ENCODE measurements around the gene RAB9A.
A peak's percentile ranks its signal among the peaks of the same experiment; 100 is the strongest.
"Not testable (repeated sequence)": the region's sequence is repeated elsewhere in the genome, so short reads cannot be mapped to it uniquely, and the experiment has no call there.

The RAB9A gene

GRCh38 chrX:13730523-13730922 lies 41.6 kb downstream of the RAB9A start:
- peaks cover 22% of the 10 kb centered on the region for H3K36me3 ChIP-seq (ENCODE audit: insufficient read depth, low read length)
- H4K20me1 ChIP-seq (ENCODE audit: insufficient read depth, low read length); H3F3A ChIP-seq (ENCODE audit: insufficient read depth, low read length); H2AFZ ChIP-seq (ENCODE audit: low read length); H3K4me2 ChIP-seq (ENCODE audit: low read length); H3K9ac ChIP-seq (ENCODE audit: low read length); H3K9me2 ChIP-seq (ENCODE audit: low read depth, low read length); H3K27ac ChIP-seq (ENCODE audit: low read depth, low read length, poor library complexity, severe bottlenecking); H3K9me3 ChIP-seq (ENCODE audit: low read length); H3K4me3 ChIP-seq (ENCODE audit: low read depth, low read length, poor library complexity, severe bottlenecking); H3K27me3 ChIP-seq (ENCODE audit: insufficient read depth, low read length): not testable (repeated sequence)
- H3K79me2 ChIP-seq (ENCODE audit: insufficient read depth, low read length), result peaks cover 33% of the 10 kb centered on the region
- H3K4me1 ChIP-seq (ENCODE audit: insufficient read depth, low read length, severe bottlenecking), result peaks cover 26% of the 10 kb centered on the region

- no peaks in the 10 kb centered on the region for H4K20me1 ChIP-seq (ENCODE audit: insufficient read depth, low read length)
- peak overlapping the region; percentile 93 for H3K4me2 ChIP-seq (ENCODE audit: low read length)
- H3K4me3 ChIP-seq (ENCODE audit: low read depth, low read length, poor library complexity, severe bottlenecking), result peak overlapping the region; percentile 77
- no peaks in the 10 kb centered on the region for H3F3A ChIP-seq (ENCODE audit: insufficient read depth, low read length)
- peaks cover 25% of the 10 kb centered on the region for H3K36me3 ChIP-seq (ENCODE audit: insufficient read depth, low read length)
- peak overlapping the region; percentile 98 for H3K27ac ChIP-seq (ENCODE audit: low read depth, low read length, poor library complexity, severe bottlenecking)
- no peak for TF ChIP-seq CTCF (IDR thresholded peaks at IDR 0.05; ENCODE audit: low read length)
- no peak for TF ChIP-seq EZH2 (IDR thresholded peaks at IDR 0.05; ENCODE audit: borderline replicate concordance, low read length)
- no peaks in the 10 kb centered on the region for H3K9me2 ChIP-seq (ENCODE audit: low read depth, low read length)
- H3K79me2 ChIP-seq (ENCODE audit: insufficient read depth, low read length), result peaks cover 44% of the 10 kb centered on the region
- H3K4me1 ChIP-seq (ENCODE audit: insufficient read depth, low read length, severe bottlenecking), result peaks cover 40% of the 10 kb centered on the region
- H3K9ac ChIP-seq (ENCODE audit: low read length), result peak overlapping the region; percentile 97
- H3K27me3 ChIP-seq (ENCODE audit: insufficient read depth, low read length), result no peaks in the 10 kb centered on the region
- no peak overlapping the region for H2AFZ ChIP-seq (ENCODE audit: low read length)
- H3K9me3 ChIP-seq (ENCODE audit: low read length), result no peaks in the 10 kb centered on the region
These were observed 43.5 kb downstream of the RAB9A start for GRCh38 chrX:13732246-13733067.

GRCh38 chrX:13733506-13733905 lies 44.6 kb downstream of the RAB9A start:
- Histone ChIP-seq H4K20me1 (ENCODE audit: insufficient read depth, low read length) (no peaks in the 10 kb centered on the region), H3K4me3 (ENCODE audit: low read depth, low read length, poor library complexity, severe bottlenecking) (peak overlapping the region; percentile 77), H3K9ac (ENCODE audit: low read length) (peak overlapping the region; percentile 97), H3K9me3 (ENCODE audit: low read length) (no peaks in the 10 kb centered on the region), H3K9me2 (ENCODE audit: low read depth, low read length) (no peaks in the 10 kb centered on the region), H3K4me1 (ENCODE audit: insufficient read depth, low read length, severe bottlenecking) (peaks cover 41% of the 10 kb centered on the region), H3K36me3 (ENCODE audit: insufficient read depth, low read length) (peaks cover 28% of the 10 kb centered on the region), H3K79me2 (ENCODE audit: insufficient read depth, low read length) (peaks cover 44% of the 10 kb centered on the region), H3F3A (ENCODE audit: insufficient read depth, low read length) (no peaks in the 10 kb centered on the region), H3K4me2 (ENCODE audit: low read length) (peak overlapping the region; percentile 93), H2AFZ (ENCODE audit: low read length) (no peak overlapping the region), H3K27ac (ENCODE audit: low read depth, low read length, poor library complexity, severe bottlenecking) (peak overlapping the region; percentile 98), H3K27me3 (ENCODE audit: insufficient read depth, low read length) (no peaks in the 10 kb centered on the region)
- TF ChIP-seq CTCF (IDR thresholded peaks at IDR 0.05; ENCODE audit: low read length) (no peak), EZH2 (IDR thresholded peaks at IDR 0.05; ENCODE audit: borderline replicate concordance, low read length) (no peak)

All from OCI-LY1 (cell line).